Endothelial cell of hepatic sinusoid (primary cell): ENCODE measurements around the gene H19.

Experiments used
- in situ Hi-C: cut with HindIII; loops from 2 replicates; pipeline ENCODE4 v1.10.0; 2017; ENCODE audit warnings: low sequenced_read_pairs

H19 gene

GRCh38 chr11:1997755-1998154 is at the start of gene H19:
TSS of gene H19 (minus strand) at chr11:1997842.
- in situ Hi-C loops = no loop called here

GRCh38 chr11:2041963-2042362 is 44.3 kb upstream of the H19 start:
- in situ Hi-C loops = no loop called here

GRCh38 chr11:2041153-2041552 is 43.5 kb upstream of the H19 start:
- in situ Hi-C loops = no loop called here

- in situ Hi-C loops = no loop called here
These were observed 41.6 kb upstream of the H19 start for GRCh38 chr11:2039198-2039759.

- in situ Hi-C loops = no loop called here
These were observed 39.3 kb upstream of the H19 start for GRCh38 chr11:2036863-2037486.

GRCh38 chr11:2035382-2035781 is 37.7 kb upstream of the H19 start:
- in situ Hi-C loops = no loop called here

GRCh38 chr11:2031058-2031457 is 33.4 kb upstream of the H19 start:
- in situ Hi-C loops = no loop called here

GRCh38 chr11:2027708-2028107 is 30.1 kb upstream of the H19 start:
- in situ Hi-C loops = no loop called here

GRCh38 chr11:2015025-2015424 is 17.4 kb upstream of the H19 start:
- in situ Hi-C loops = no loop called here

GRCh38 chr11:2012440-2012839 is 14.8 kb upstream of the H19 start:
- in situ Hi-C loops = no loop called here

GRCh38 chr11:2004466-2004865 is 6.8 kb upstream of the H19 start:
- in situ Hi-C loops = no loop called here

- in situ Hi-C loops = no loop called here
These were observed 5.2 kb upstream of the H19 start for GRCh38 chr11:2002807-2003206.

GRCh38 chr11:2002042-2002776 is 4.6 kb upstream of the H19 start:
- in situ Hi-C loops = no loop called here

GRCh38 chr11:1998861-1999260 is 1.2 kb upstream of the H19 start:
- in situ Hi-C loops = no loop called here

- in situ Hi-C loops = no loop called here
These were observed 648 bp upstream of the H19 start for GRCh38 chr11:1998290-1998689.

- in situ Hi-C loops = no loop called here
These were observed 3.5 kb downstream of the H19 start for GRCh38 chr11:1994121-1994520.

GRCh38 chr11:1992111-1992510 is 5.5 kb downstream of the H19 start:
- in situ Hi-C loops = no loop called here

GRCh38 chr11:1990872-1991578 is 6.6 kb downstream of the H19 start:
- in situ Hi-C loops = no loop called here

- in situ Hi-C loops = no loop called here
These were observed 7.7 kb downstream of the H19 start for GRCh38 chr11:1989953-1990352.

- in situ Hi-C loops = no loop called here
These were observed 8.8 kb downstream of the H19 start for GRCh38 chr11:1988667-1989317.

- in situ Hi-C loops = no loop called here
These were observed 9.5 kb downstream of the H19 start for GRCh38 chr11:1988174-1988573.
